OCI-LY3 (cell line): ENCODE measurements around the gene SRRM4.

Experiments
- CTCF ChIP-seq: fragments of 200-600, 300-600 bp; sonication (generic); IDR thresholded peaks from 2 replicates; pipeline ENCODE4 v1.5.1; 2014; ENCODE audit warnings: antibody characterized with exemption, low read length, low read depth
- EZH2phosphoT487 ChIP-seq: fragments of 200-600 bp; shearing (Covaris generic); IDR thresholded peaks from 2 replicates; pipeline ENCODE4 v1.6.1; 2018; ENCODE audit warnings: antibody characterized with exemption, mixed run types, low read depth

GRCh38 chr12:119020406-119021360, 39.3 kb downstream of the SRRM4 start:
- peak; percentile 56 for TF ChIP-seq CTCF
- no peak for TF ChIP-seq EZH2phosphoT487
